ENCODE results near the gene COL28A1.
"Not testable (repeated sequence)": the region's sequence is repeated elsewhere in the genome, so short reads cannot be mapped to it uniquely, and the experiment has no call there.

COL28A1 gene

GRCh38 chr7:7535691-7536090 is at the start of gene COL28A1:
COL28A1 (minus strand) TSS chr7:7535873; CDS start chr7:7532875, 2,998 bp downstream.
- DNase-seq, result no peak

- no peak for DNase-seq
Measured at GRCh38 chr7:7584653-7585052, 49.0 kb upstream of the COL28A1 start.

GRCh38 chr7:7583731-7584130 is 48.1 kb upstream of the COL28A1 start:
- no peak for DNase-seq

- DNase-seq, result no peak
Measured at GRCh38 chr7:7582596-7582995, 46.9 kb upstream of the COL28A1 start.

- DNase-seq, result no peak
Measured at GRCh38 chr7:7581531-7582179, 46.0 kb upstream of the COL28A1 start.

- no peak for DNase-seq
Measured at GRCh38 chr7:7579638-7580037, 44.0 kb upstream of the COL28A1 start.

GRCh38 chr7:7577888-7578287 is 42.2 kb upstream of the COL28A1 start:
- DNase-seq, result peak; percentile 21 to 22

GRCh38 chr7:7576344-7576743 is 40.7 kb upstream of the COL28A1 start:
- no peak for DNase-seq

- DNase-seq, result no peak
Measured at GRCh38 chr7:7573701-7574100, 38.0 kb upstream of the COL28A1 start.

- no peak for DNase-seq
Measured at GRCh38 chr7:7570584-7570983, 34.9 kb upstream of the COL28A1 start.

GRCh38 chr7:7569615-7570014 is 33.9 kb upstream of the COL28A1 start:
- no peak for DNase-seq

GRCh38 chr7:7569081-7569527 is 33.4 kb upstream of the COL28A1 start:
- peak; percentile 42 to 46 for DNase-seq

- no peak for DNase-seq
Measured at GRCh38 chr7:7568553-7568952, 32.9 kb upstream of the COL28A1 start.

GRCh38 chr7:7567898-7568531 is 32.3 kb upstream of the COL28A1 start:
- no peak for DNase-seq

GRCh38 chr7:7566651-7567611 is 31.3 kb upstream of the COL28A1 start, which contains the start of gene MIOS:
MIOS (plus strand) TSS chr7:7566884; CDS start chr7:7572476, 5,592 bp downstream.
- peak; percentile 81 to 83 for DNase-seq

- no peak for DNase-seq
Measured at GRCh38 chr7:7565746-7566650, 30.3 kb upstream of the COL28A1 start.

GRCh38 chr7:7565018-7565680 is 29.5 kb upstream of the COL28A1 start:
- DNase-seq, result no peak

GRCh38 chr7:7564323-7564780 is 28.7 kb upstream of the COL28A1 start:
- DNase-seq, result peak; percentile 57 to 72

- DNase-seq, result no peak
Measured at GRCh38 chr7:7563813-7564212, 28.1 kb upstream of the COL28A1 start.

- no peak for DNase-seq
Measured at GRCh38 chr7:7563269-7563668, 27.6 kb upstream of the COL28A1 start.

- DNase-seq, result no peak
Measured at GRCh38 chr7:7562736-7563135, 27.1 kb upstream of the COL28A1 start.

- not testable (repeated sequence) for DNase-seq
Measured at GRCh38 chr7:7561591-7561990, 25.9 kb upstream of the COL28A1 start.
